KOPT-K1 (cell line): ENCODE data around the gene SEMA3A.

Experiments used
- H3K27ac ChIP-seq: fragments of 200-600 bp; sonication (generic); 2 replicates; pipeline ENCODE4 v1.5.1; 2016; ENCODE audit warnings: antibody characterized with exemption, mild to moderate bottlenecking, low read depth, low read length; ENCODE audit not compliant: poor library complexity, severe bottlenecking
- H3K36me3 ChIP-seq: fragments of 200-600 bp; sonication (generic); 2 replicates; pipeline ENCODE4 v1.5.1; 2017; ENCODE audit warnings: antibody characterized with exemption, mild to moderate bottlenecking, low read length, moderate library complexity; ENCODE audit not compliant: insufficient read depth
- H3K9me3 ChIP-seq: fragments of 200-600 bp; sonication (generic); 2 replicates; pipeline ENCODE4 v1.5.1; 2017; ENCODE audit warnings: antibody characterized with exemption, low read length, mild to moderate bottlenecking; ENCODE audit not compliant: insufficient read depth, poor library complexity, severe bottlenecking

SEMA3A gene

DNA sequence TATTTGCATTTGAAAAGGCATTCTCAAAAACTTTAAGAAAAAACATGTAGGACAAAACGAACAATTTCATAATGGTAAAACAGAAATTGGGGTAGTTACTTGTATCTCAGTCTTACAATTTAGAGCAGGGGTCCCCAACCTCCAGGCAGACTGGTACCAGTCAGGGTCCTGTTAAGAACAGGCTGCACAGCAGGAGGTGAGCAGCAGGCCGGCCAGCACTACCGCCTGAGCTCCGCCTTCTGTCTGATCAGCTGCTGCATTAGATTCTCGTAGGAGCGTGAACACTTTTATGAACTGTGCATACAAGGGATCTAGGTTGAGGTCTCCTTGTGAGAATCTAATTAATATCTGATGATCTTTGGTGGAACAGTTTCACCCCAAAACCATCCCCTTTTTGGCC is 77.3 kb downstream of the SEMA3A start:
- H3K36me3 ChIP-seq: no peaks in the 10 kb centered on the region
- no peak overlapping the region for H3K27ac ChIP-seq
- H3K9me3 ChIP-seq: no peaks in the 10 kb centered on the region

DNA sequence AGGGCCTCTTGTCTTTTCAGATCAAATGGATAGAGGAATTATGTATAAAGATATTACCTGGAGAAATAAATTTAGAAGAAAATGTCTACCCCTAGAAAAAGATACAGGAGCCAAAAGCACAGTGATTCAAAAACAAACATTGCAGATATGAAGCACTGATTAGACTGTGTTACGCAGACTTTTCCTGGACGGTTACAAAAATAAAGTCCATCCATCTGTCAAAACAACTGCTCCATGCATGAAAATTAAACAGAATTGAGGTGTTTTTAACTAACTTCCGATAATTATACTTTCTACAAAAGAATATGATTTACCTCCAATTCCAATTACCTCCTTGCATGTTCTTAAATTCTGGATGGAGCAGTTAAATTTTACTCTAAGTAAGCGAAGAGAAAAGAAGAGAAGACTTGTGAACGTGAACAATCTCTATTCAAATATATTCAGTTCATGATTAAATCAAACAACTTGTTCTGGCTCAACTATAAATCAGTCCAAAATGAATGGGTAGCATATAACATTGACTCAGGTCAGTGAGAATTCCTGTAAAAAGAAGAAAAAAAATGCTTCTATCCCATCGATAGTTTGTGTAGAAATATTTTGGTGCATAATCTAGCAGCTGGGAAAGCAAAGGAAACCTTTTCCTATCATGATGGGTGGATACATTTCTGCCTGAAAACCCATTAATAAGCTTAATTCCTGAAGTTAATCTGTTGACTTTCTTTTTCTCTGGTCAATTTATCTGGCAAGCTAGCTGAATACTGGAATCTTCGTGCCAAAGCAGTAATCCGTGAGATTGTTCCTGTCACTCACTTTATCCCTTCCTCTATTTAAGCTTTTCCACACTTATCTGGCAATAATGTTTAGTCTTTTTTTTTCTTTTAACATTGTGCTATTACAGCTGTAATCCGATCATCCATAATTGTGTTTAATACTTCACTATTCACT is 80.4 kb downstream of the SEMA3A start:
- H3K9me3 ChIP-seq: no peaks in the 10 kb centered on the region
- no peak overlapping the region for H3K27ac ChIP-seq
- no peaks in the 10 kb centered on the region for H3K36me3 ChIP-seq

DNA sequence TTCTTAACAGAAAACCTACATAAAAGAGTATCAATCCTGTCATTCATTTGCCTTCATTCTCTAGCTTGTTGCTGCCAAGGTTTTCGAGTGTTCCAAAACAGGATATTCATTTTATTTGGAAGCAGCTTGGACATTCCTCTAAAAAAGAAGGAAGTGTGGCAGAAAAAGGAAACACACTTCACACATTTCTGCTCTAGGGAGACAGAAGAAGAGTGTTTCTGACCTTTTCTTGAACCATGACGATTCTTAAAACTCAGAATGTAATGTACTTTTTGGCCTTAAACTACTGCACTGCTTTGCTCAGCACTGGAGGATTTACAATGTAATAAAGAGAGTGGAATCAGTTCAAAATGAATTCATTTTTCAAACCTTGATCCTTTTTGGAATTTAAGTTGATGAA is 81.3 kb downstream of the SEMA3A start:
- no peaks in the 10 kb centered on the region for H3K9me3 ChIP-seq
- no peak overlapping the region for H3K27ac ChIP-seq
- H3K36me3 ChIP-seq: no peaks in the 10 kb centered on the region

DNA sequence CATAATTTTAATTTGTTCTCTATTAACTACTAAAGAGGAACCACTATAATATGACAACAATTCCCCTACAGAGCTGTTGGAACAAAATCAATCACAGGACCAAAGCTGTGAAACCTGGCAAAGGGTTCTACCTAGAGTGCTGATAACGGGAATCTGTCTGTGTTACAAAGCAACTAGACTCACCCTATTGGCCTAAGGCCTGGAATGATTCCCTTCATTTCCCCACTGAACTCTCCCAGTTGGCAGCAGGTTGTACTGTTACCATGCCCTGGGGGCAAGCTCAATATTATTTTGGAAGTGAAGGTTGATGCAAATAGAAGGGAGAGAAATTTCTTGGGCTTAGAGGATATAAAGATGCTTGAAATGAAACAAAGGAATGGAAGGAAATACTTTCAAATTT is 81.8 kb downstream of the SEMA3A start:
- H3K36me3 ChIP-seq: no peaks in the 10 kb centered on the region
- H3K27ac ChIP-seq: no peak overlapping the region
- no peaks in the 10 kb centered on the region for H3K9me3 ChIP-seq

DNA sequence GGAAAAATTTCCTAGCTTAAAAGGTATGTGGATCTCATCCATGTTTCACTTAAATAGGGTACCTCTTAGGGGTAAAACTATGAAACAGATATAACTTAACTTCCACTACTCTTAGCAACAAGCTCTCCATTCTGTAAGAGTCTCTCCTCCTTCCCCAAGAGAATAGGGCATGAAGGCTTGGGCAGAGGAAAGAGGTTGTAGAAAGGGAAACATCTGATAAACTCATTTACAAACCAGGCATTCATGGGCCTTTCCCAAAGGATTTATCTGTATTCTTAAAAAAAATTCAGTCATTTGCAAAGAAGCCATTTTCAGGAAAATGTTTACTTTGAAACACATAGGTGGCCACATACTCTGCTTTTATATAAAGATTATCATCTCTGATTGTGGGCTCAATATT is 82.7 kb downstream of the SEMA3A start:
- no peak overlapping the region for H3K27ac ChIP-seq
- no peaks in the 10 kb centered on the region for H3K9me3 ChIP-seq
- no peaks in the 10 kb centered on the region for H3K36me3 ChIP-seq

DNA sequence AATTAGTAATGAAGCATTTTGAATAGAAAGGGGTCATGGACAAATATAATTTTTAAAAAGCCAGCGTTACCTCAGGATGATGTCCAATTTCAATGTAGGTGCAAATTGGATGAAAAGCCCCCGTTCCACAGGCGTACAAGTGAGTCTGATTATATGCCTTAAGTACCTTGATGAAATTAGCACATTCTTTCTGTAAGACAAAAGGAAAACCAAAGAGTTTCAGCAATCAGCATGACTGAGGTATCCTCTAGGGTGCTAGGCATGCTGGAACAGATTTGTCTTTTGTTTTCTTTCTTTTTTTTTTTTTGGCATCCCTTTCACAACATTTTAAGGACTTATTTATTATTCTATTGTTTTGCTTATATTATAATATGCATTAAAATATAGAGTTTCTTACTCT is 84.2 kb downstream of the SEMA3A start:
- Histone ChIP-seq H3K9me3 (no peaks in the 10 kb centered on the region), H3K36me3 (no peaks in the 10 kb centered on the region), H3K27ac (no peak overlapping the region)

DNA sequence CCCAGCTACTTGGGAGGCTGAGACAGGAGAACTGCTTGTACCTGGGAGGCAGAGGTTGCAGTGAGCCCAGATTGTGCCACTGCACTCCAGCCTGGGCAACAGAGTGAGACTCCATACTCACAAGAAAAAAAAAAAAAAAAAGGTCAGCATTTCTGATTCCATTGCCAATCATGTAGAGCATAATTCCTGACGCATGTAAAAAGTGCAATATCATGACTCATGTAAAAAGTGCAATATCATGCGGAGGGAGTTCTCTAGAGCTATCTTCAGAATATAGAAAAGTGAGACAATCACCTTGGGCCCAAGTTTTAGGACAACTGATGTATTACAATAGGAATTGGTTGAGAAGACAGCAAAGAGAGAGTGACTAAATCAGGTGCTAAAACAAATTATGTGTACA is 85.8 kb downstream of the SEMA3A start:
- Histone ChIP-seq H3K27ac (no peak overlapping the region), H3K9me3 (no peaks in the 10 kb centered on the region), H3K36me3 (no peaks in the 10 kb centered on the region)

DNA sequence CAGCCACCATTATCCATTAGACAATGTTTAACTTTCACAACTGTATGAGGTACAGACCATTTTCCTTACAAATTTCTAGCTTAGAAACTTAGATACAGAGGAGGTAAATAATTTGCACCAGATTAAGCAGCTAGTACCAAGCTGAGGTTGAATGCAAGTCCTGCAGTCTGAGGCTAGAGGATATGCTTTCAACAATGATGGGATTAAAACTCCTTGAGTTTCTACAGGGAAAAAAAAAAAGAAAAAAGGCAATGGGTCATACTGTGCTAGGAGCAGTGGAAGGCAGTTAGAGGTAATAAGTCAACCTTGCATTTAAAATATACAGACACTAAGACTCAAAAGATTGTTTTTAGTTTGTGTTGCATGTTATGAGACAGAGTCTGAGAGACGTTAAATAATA is 86.5 kb downstream of the SEMA3A start:
- Histone ChIP-seq H3K36me3 (no peaks in the 10 kb centered on the region), H3K27ac (no peak overlapping the region), H3K9me3 (no peaks in the 10 kb centered on the region)

DNA sequence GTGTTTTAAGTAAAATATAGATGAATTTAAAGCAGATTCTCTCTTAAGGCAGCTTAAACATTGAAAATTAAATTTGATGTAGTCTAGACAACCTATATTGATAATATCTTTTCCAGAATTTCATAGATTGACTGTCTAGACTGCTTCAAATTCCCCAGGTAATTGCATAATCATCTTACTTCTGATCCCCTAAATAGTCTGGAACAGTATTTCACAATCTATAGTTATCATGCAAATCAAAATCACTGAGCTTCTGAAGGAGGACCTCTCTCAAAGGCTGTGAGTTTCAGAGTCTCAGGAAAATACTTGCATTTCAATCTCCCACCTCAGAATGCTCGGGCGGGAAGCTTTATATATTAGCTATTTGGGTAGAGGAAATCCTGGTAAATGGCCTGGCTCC is 87.3 kb downstream of the SEMA3A start:
- Histone ChIP-seq H3K36me3 (no peaks in the 10 kb centered on the region), H3K27ac (no peak overlapping the region), H3K9me3 (no peaks in the 10 kb centered on the region)

DNA sequence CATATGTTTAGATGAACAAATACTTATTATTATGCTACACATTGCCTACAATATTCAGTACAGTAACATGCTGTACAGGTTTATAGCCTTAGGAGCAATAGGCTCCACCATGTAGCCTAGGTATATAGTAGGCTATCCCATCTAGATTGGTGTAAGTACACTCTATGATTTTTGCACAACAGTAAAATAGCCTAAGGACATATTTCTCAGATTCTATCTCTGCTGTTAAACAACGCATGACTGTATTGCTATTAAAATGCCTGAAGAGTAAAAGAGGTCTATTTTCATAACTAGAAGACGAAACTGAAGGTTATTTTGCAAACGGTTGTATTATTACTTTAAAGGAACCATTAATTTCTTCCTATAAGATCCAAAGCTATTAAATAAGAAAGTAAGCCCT is 88.3 kb downstream of the SEMA3A start:
- no peak overlapping the region for H3K27ac ChIP-seq
- no peaks in the 10 kb centered on the region for H3K9me3 ChIP-seq
- H3K36me3 ChIP-seq: no peaks in the 10 kb centered on the region

DNA sequence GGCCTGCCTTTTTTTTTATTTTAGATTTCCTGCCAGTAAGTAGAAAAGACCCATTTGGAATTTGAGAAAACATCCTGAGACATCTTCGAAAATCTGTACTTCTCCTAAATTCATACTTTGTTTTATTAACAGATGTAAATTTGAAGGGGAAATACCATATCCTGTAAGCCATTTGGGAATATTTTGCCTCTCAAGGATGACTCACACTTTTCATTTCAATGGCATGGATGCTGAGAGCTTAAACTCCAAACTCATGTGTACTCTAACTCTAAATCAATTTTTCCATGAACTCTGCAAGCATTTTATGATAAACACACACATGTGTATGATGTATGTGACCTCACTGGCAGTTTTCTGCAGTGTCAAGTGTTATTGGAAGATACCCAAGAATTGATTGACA is 89.0 kb downstream of the SEMA3A start:
- H3K36me3 ChIP-seq: no peaks in the 10 kb centered on the region
- H3K27ac ChIP-seq: no peak overlapping the region
- no peaks in the 10 kb centered on the region for H3K9me3 ChIP-seq

DNA sequence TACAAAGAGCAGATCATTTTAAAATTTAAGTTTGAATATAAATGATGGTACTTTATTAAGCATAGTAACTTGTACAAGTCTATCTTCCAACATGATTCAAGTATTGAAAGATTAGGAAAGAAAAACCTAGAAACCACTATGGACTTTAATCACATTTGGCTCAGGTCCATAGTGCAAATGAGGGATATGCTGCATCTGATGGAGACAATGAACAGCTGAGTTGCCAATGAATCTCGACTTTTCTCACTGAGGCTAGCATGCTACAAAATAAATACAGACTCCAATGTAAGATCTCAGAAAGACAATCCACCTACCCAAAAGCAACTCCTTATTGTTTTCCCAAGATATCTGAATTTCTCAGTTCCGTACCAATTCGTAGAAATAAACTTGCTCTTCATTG is 89.8 kb downstream of the SEMA3A start:
- H3K27ac ChIP-seq: no peak overlapping the region
- H3K36me3 ChIP-seq: no peaks in the 10 kb centered on the region
- H3K9me3 ChIP-seq: no peaks in the 10 kb centered on the region

DNA sequence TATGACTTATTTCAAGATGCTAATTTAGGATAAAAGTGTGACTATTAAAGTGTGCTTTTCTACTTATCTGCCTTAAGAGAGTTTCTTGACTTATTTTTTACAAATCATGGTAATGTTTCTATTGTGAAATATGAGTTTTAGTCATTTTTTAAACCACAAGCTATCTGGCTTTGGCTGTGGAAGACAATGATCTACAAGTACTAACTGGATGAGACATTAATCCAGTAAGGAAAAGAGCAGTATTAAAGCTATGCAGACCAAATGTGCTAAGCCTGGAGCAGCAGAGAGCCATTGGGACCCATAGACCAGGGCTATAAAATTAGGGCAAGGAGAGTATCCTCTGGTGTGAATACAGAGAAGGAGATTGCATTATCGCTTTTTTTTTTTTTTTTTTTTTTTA is 92.4 kb downstream of the SEMA3A start:
- Histone ChIP-seq H3K36me3 (no peaks in the 10 kb centered on the region), H3K27ac (no peak overlapping the region)

DNA sequence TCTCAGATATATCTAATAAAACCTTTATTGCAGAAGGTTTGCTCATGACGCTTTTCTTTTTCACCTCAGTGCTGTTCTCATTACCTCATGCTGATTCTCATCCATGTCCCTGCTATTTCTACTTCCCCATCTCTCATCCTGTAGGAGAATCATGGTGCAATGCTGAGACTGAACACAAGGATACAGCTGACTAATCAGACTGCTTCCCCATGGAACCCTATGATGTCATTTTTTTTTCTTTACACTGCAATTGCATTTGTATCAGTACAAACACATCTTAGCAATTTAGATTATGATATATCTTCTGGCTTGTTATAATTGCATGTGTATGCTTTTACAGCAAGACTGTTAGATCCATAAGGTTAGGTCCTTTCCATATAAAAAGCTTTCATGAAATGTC is 93.7 kb downstream of the SEMA3A start:
- Histone ChIP-seq H3K36me3 (no peaks in the 10 kb centered on the region), H3K27ac (no peak overlapping the region), H3K9me3 (no peaks in the 10 kb centered on the region)

More for the DNA sequence above, 92.4 kb downstream of the SEMA3A start:
- no peaks in the 10 kb centered on the region for H3K9me3 ChIP-seq

DNA sequence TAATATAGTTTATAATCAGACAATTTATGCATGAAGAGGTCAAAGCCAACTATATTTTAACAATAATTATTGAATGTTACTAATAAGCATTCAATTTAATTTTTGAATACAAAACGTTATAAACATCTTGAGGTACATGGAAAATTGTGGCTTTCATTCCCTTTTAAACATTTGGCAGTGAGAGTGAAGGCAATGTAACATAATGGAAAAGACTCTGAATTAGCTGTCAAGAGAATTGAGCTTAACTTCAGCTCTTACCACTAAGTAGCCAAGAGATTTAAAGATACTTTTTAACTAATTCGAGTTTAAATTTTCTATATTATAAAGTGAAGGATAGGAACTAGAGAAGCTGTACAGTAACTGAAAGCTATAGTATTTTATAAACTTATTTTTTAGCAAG is 98.6 kb downstream of the SEMA3A start:
- Histone ChIP-seq H3K27ac (no peak overlapping the region), H3K9me3 (no peaks in the 10 kb centered on the region), H3K36me3 (no peaks in the 10 kb centered on the region)

DNA sequence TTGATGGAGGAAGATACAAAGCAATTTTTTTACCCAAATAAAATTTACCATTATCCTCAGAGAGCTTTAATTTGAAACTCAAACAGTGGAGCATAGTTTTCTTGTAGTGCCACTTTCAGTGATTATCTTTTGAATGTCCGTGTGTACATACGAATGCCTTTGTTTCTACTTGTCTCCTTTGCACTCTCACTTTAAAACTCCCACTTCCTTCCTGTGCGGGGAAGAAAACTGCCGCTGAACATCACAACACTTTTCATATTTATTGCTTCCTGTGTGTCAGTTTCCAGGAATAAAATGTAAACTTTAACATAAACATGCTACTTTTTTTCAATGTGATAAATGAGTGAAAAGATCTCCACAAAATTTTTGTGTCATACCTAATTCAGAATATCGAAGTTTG is 102.4 kb downstream of the SEMA3A start:
- H3K27ac ChIP-seq: peak overlapping the region; percentile 74
- no peaks in the 10 kb centered on the region for H3K36me3 ChIP-seq
- no peaks in the 10 kb centered on the region for H3K9me3 ChIP-seq
